Epithelial cell of esophagus (primary cell): ENCODE results near the gene WASF3.
A peak's percentile ranks its signal among the peaks of the same experiment; 100 is the strongest.

Source experiments
- DNase-seq: peaks from one replicate; pipeline ENCODE4 v3.0.0; 2010; ENCODE audit warnings: low read depth
- H3K4me3 ChIP-seq: 2 replicates; pipeline ENCODE4 v1.5.1; 2011; ENCODE audit warnings: mild to moderate bottlenecking, low read length, control low read depth
- CTCF ChIP-seq: IDR thresholded peaks from 2 replicates; pipeline ENCODE4 v1.5.1; 2011; ENCODE audit warnings: low read depth, mild to moderate bottlenecking, low read length, control low read depth, inconsistent platforms; ENCODE audit not compliant: insufficient read depth; ENCODE audit errors: missing control alignments

The WASF3 gene

GRCh38 chr13:26668357-26669146, 111.1 kb downstream of the WASF3 start:
- no peak for DNase-seq
- no peak overlapping the region for H3K4me3 ChIP-seq
- TF ChIP-seq CTCF = no peak

GRCh38 chr13:26673890-26674289, 116.4 kb downstream of the WASF3 start:
- DNase-seq = no peak
- no peak for TF ChIP-seq CTCF

GRCh38 chr13:26677156-26677555, 119.7 kb downstream of the WASF3 start:
- H3K4me3 ChIP-seq = no peak overlapping the region
- no peak for TF ChIP-seq CTCF
- DNase-seq = no peak

More at GRCh38 chr13:26673890-26674289, 116.4 kb downstream of the WASF3 start:
- no peak overlapping the region for H3K4me3 ChIP-seq

- TF ChIP-seq CTCF = no peak
- H3K4me3 ChIP-seq = no peak overlapping the region
- DNase-seq = no peak
Observed at GRCh38 chr13:26678330-26678729, 120.8 kb downstream of the WASF3 start.

GRCh38 chr13:26678796-26679195, 121.3 kb downstream of the WASF3 start:
- DNase-seq = no peak
- no peak for TF ChIP-seq CTCF
- no peak overlapping the region for H3K4me3 ChIP-seq

- TF ChIP-seq CTCF = no peak
- H3K4me3 ChIP-seq = no peak overlapping the region
- DNase-seq = peak; percentile 53
Observed at GRCh38 chr13:26679411-26680122, 122.1 kb downstream of the WASF3 start.
